ENCODE measurements around the gene APOL1.
"Not testable (repeated sequence)": the region's sequence is repeated elsewhere in the genome, so short reads cannot be mapped to it uniquely, and the experiment has no call there.

The APOL1 gene

DNA sequence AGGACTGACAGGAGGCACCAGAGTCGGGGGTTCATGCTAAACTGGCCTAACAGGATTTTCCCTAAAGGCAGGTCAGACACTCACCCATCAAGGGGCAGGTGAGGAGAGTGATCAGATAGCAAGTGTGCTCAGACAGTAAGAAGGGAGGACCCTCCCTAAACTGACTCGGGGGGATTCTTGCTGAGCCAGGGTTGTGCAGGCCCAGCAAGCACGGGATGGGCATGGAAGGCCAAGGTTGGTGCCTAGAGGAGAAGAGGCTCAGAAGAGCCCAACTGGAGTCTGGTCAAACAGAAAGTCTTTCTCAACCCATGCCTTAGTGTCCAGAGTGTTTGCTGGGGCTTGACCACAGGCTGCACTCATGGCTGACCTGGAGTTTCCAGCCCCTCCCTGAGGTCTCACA, 6.2 kb upstream of the APOL1 start:
- TF ChIP-seq CTCF (IDR thresholded peaks at IDR 0.05; ENCODE audit: borderline replicate concordance, insufficient read depth, low read depth, low read length): no peak

DNA sequence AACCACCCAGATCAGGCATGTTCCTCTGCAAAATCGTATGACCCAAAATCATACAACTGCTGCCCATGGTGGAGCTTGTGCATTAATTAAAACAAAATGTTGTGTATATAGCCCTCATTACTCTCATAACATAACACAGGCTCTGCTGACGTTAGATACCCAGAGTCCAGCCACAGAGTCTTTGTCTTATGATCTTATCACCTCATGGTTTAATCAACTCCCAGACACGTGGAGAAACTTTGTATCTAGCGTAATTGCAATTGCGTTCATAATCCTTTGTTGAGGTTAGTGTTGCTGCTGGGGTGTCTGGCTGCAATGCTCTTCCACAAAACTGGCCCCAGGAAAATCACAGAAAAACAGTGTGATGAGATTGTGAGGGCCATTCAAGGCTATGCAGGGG, 5.0 kb upstream of the APOL1 start:
- TF ChIP-seq CTCF (IDR thresholded peaks at IDR 0.05; ENCODE audit: borderline replicate concordance, insufficient read depth, low read depth, low read length): no peak

More for the DNA sequence above, 6.2 kb upstream of the APOL1 start:
- H3K4me3 ChIP-seq (ENCODE audit: low read depth, low read length): no peak overlapping the region

GRCh38 chr22:36249160-36249559, 3.8 kb upstream of the APOL1 start:
- H3K4me3 ChIP-seq (ENCODE audit: low read depth, low read length): no peak overlapping the region
- TF ChIP-seq CTCF (IDR thresholded peaks at IDR 0.05; ENCODE audit: borderline replicate concordance, insufficient read depth, low read depth, low read length): no peak

More for the DNA sequence above, 5.0 kb upstream of the APOL1 start:
- no peak overlapping the region for H3K4me3 ChIP-seq (ENCODE audit: low read depth, low read length)

DNA sequence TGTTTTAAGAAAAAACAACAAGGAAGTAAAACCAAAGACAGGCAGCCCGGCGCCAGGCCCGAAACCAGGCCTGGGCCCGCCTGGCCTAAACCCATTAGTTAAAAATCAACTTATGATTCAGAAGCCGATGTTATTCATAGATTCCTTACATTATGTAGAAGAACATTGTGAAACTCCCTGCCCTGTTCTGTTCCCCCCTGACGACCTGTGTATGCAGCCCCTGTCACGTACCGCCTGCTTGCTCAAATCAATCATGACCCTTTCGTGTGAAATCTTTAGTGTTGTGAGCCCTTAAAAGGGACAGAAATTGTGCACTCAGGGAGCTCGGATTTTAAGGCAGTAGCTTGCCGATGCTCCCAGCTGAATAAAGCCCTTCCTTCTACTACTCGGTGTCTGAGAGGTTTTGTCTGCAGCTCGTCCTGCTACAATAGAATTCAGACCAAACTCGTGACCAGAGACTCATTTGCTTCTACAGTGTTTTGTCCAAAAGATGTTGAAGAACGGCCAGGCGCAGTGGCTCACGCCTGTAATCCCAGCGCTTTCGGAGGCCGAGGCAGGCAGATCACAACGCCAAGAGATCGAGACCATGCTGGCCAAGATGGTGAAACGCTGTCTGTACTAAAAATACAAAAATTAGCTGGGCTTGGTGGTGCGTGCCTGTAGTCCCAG, 2.5 kb upstream of the APOL1 start:
- H3K4me3 ChIP-seq (ENCODE audit: low read depth, low read length): not testable (repeated sequence)

- H3K4me3 ChIP-seq (ENCODE audit: low read depth, low read length): not testable (repeated sequence)
These were observed 839 bp upstream of the APOL1 start for GRCh38 chr22:36251979-36252608.

GRCh38 chr22:36253523-36254490, 874 bp downstream of the APOL1 start:
- peak overlapping the region; percentile 59 for H3K4me3 ChIP-seq (ENCODE audit: low read depth, low read length)
- no peak for TF ChIP-seq CTCF (IDR thresholded peaks at IDR 0.05; ENCODE audit: borderline replicate concordance, insufficient read depth, low read depth, low read length)

DNA sequence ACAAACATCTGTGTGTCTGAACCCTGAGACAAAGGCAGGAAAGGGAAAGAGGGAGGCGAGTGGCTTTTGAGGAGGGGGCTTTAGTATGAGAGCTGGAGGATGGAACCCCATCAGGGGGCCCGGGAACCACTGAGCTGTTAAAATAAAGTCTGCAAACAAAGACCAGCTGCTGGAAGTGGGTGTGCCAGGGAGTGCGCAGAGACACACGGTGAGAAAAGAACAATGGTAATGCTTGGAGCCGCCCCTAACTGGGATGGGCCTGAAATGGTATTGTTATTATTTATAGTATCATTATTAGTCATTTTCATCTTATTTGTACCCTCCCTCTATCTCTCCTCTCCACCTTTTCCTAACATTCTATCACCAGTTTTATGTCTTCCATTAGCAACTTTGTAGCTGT, 2.6 kb downstream of the APOL1 start:
- not testable (repeated sequence) for H3K4me3 ChIP-seq (ENCODE audit: low read depth, low read length)

GRCh38 chr22:36256478-36256877, 3.5 kb downstream of the APOL1 start:
- TF ChIP-seq CTCF (IDR thresholded peaks at IDR 0.05; ENCODE audit: borderline replicate concordance, insufficient read depth, low read depth, low read length): no peak
- H3K4me3 ChIP-seq (ENCODE audit: low read depth, low read length): no peak overlapping the region
